Measurements from ENCODE around the gene HLTF. TPM values are rescaled to one million over a fixed set of nuclear protein-coding genes. Genes with fewer than 3 reads are reported as not detected.

HLTF gene
- total and polyA plus RNA-seq, 2 of the 13 experiments (the other 11 are each of a cell fraction or from before 2014, with no cell fraction given): 12.0 to 22.9 TPM

- no peak for TF ChIP-seq SMARCC2 (IDR thresholded peaks at IDR 0.05)
- TF ChIP-seq BHLHE40 (IDR thresholded peaks at IDR 0.05; ENCODE audit: low read length): peak; percentile 80
- no peak for TF ChIP-seq CHD4 (IDR thresholded peaks at IDR 0.05; ENCODE audit: borderline replicate concordance, low read length)
- peak; percentile 88 for TF ChIP-seq KLF12 (CRISPR knock-in tag; IDR thresholded peaks at IDR 0.05; ENCODE audit: borderline replicate concordance)
- TF ChIP-seq ZFAT (CRISPR knock-in tag; conservative IDR thresholded peaks at IDR 0.05): no peak
- TF ChIP-seq PTBP1 (IDR thresholded peaks at IDR 0.05; ENCODE audit: low read depth, low read length, poor library complexity, severe bottlenecking): no peak
- TF ChIP-seq TCF12 (IDR thresholded peaks at IDR 0.05): no peak
- TF ChIP-seq TCF12 (CRISPR knock-in tag; IDR thresholded peaks at IDR 0.05): no peak
- TF ChIP-seq AKNA (CRISPR knock-in tag; IDR thresholded peaks at IDR 0.05; ENCODE audit: borderline replicate concordance): no peak
- TF ChIP-seq UBTF (CRISPR knock-in tag; IDR thresholded peaks at IDR 0.05): peak; percentile 95
- TF ChIP-seq ZNF704 (CRISPR knock-in tag; IDR thresholded peaks at IDR 0.05; ENCODE audit: borderline replicate concordance): 0 out of 2 replicates have a peak, but pooled peaks have one; percentile 63
- TF ChIP-seq IRF9 (CRISPR knock-in tag; IDR thresholded peaks at IDR 0.05; ENCODE audit: borderline replicate concordance): peak; percentile 87; the same call in 1 of the 2 replicates
- TF ChIP-seq MXD3 (CRISPR knock-in tag; IDR thresholded peaks at IDR 0.05): 0 out of 2 replicates have a peak, but pooled peaks have one; percentile 83
- TF ChIP-seq STAT5B (CRISPR knock-in tag; IDR thresholded peaks at IDR 0.05): no peak
- TF ChIP-seq GABPB1 (CRISPR knock-in tag; IDR thresholded peaks at IDR 0.05): peak; percentile 74
- TF ChIP-seq CREB1 (IDR thresholded peaks at IDR 0.05): no peak
- no peak for TF ChIP-seq CREB1 (CRISPR knock-in tag; IDR thresholded peaks at IDR 0.05)
- TF ChIP-seq KMT2A (CRISPR knock-in tag; IDR thresholded peaks at IDR 0.05): no peak
- no peak for TF ChIP-seq JUNB (CRISPR knock-in tag; IDR thresholded peaks at IDR 0.05; ENCODE audit: borderline replicate concordance)
Measured at GRCh38 chr3:148991219-148992026, 94.9 kb downstream of the HLTF start, which contains the start of gene GYG1 (continued).
